Activated CD8-positive, alpha-beta memory T cell treated with anti-CD3 and anti-CD28 coated beads for 1 hour (primary cell): ENCODE measurements around the gene ACTN2.

Experiments
- DNase-seq, 2 donors: peaks; one replicate each; pipeline ENCODE4 v3.0.0-alpha.2; 2020; ENCODE audit warnings: low read depth in 1 of 2; ENCODE audit errors: extremely low read depth in 1 of 2

The ACTN2 gene

DNA sequence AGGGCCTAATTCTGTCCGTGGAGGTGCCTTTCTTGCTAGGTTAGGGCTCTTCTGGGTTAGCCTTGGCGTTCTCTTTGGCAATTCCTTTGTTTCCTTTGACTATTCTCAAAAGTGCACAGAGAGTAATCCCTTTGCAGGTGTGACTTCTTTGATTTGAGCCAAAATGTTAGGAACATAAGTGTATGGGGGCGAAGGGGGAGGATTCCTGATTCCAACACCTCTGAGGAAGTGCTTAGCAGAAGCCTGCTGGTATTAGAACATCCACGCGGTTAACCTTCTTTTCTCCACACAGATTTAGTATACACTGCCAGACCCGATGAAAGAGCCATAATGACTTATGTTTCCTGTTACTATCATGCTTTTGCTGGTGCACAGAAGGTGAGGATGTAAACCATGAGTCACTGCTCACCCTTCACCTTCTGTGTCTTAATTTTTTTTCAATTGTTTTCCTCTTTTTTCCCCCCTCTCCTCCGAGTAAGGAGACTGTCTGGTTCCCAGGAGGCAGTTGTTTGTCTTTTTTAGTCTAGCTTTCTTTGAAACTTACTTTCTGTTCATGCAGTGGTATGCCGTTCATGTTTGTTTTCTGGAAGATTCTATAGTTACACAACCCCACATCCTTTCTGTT lies 48.0 kb downstream of the ACTN2 start:
- DNase-seq, result no peak

DNA sequence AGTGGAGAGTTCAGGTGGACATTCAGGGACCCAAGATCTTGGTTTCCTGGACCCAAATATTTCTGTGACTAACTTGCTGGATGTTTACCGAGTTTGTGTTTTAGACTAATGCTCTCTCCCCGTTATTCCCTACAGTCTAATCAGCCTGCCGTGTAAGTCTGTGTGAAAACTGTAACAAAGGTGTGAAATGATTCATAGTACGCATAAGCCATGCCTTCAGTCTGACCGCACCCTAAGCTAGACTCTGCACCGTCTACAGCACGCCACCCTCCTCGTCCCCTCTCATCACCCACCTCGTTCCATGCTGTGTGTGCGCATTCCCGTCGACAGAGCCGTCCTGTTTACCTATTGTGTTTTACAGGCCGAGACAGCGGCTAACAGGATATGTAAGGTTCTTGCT lies 50.5 kb downstream of the ACTN2 start:
- DNase-seq, result no peak

DNA sequence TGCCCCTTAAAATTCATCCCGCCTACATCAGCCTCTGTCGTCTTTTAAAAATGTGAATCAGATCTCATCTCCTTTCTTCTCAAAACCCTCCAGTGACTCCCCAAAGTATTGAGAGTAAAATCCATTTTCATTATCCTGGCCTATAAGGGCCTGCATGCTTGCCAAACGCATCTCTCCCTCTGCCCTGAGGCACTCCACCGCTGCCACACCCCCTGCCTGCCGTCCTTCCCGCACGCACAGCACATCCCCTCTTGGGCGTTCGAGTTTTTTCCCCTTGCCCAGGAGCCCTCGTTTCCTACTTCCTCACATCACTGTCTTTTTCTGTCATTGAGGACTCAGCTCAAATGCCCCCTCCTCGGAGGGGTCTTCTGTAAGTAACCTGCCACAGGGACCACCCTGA lies 55.5 kb downstream of the ACTN2 start:
- DNase-seq, result no peak

DNA sequence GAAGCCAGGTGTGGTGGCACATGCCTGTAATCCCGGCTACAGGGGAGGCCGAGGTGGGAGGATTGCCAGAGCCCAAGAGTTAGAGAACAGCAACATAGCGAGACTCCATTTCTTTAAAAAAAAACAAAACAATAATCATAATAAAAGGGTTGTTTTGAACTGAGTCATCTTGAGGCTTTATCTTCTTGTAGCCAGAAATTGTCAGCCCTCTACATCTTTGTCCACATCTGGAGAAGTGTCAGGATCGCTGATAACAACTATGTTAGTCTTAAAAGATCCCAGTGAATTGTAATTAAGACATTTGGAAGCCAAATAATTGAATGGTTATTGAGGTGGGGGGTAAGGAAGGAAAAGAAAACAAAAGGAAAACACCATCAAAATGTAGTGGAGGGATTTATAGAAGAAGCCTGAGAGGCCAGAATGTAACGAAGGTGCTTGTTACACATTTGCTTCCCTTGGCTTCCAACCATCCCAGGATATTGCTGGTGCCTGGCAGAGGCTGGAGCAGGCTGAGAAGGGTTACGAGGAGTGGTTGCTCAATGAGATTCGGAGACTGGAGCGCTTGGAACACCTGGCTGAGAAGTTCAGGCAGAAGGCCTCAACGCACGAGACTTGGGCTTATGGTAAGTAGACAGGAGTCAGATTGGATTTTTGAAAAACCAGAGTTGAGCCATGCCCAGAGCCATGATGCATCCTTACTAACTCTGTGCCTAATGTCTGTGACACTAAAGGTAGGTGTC lies 56.3 kb downstream of the ACTN2 start:
- DNase-seq, result no peak

DNA sequence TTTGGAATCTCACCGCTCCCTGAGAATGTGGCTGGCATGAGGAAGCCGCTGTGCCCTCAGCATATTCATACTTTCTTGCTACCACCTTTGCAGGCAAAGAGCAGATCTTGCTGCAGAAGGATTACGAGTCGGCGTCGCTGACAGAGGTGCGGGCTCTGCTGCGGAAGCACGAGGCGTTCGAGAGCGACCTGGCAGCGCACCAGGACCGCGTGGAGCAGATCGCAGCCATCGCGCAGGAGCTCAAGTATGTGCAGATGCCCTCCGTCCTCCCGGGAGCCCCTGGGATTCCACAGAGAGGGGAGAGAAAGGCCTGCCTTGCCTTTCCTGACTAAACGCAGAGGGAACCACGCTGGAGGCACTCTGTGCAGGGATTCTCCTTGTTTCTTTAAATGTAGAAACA lies 58.2 kb downstream of the ACTN2 start:
- no peak for DNase-seq

DNA sequence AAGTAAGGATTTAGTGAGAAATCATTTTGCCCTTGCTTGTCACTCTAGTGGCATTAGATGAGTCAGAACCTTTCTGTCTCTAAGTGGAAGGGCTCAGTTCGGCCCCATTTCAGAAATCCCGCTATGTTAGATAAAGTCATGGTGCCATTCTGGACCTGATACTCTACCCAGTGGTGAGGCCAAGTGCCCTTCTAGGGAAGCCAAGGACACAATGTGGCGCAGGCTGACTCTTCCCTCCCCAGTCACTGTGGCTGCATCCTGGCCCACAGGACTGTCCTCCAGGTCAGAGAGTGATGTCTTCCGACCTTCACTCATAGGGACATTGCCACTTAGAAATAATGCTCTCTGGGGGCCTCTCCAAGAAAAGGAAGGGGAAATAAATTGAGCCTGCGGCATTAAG lies 60.5 kb downstream of the ACTN2 start:
- DNase-seq, result no peak

DNA sequence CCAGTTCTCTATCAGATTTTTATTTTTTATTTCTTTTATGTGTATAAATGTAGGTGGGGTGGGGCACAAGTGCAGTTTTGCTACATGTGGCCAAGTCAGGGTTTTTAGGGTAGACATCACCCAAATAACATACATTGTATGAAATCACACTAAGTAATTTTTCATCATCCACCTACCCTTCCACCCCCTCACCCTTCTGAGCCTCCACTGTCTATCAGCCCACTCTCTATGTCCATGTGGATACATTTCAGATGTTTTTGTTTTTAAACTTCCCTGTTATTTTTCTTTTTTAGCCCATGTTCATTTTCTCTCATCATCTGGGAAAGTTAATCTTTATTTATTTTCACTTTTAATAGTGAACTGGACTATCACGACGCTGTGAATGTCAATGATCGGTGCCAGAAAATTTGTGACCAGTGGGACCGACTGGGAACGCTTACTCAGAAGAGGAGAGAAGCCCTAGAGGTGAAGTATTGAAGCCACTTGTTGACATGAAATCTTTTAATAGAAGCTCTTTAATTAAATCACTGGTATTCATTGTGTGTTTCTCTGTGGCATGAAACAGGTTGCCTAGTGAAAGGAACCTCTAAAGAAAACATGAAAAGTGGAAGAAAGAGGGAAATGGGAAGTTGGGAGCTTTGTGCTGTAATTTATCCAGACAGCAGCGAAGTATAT lies 61.1 kb downstream of the ACTN2 start:
- no peak for DNase-seq

DNA sequence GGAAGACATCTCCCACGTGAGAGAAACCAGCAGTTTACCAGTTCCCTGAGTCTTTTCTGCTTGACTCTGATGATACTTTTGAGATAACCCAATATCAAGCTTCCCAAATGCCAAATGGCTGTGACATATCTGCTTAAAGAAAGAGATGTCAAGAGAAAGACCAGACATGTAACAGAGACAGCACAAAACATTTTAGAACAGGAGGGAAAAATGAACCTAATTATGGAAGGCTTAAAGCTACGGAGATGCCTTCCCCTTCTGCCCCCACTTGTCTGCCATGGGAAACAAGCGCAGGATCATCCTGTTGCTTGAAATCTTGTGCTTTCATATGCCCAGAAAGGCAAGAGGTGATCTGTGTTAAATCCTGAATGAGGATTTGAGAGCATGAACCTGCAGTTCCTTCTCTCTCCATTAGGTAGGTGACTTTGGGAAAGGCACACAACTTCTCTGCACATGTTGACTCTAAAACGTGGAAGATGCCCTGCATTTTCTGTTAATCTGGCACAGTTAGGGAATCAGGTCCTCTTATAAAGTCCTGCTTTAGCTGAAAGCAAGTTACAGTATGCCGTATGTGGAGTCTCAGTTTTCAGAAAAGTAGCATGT lies 62.1 kb downstream of the ACTN2 start:
- DNase-seq, result no peak

DNA sequence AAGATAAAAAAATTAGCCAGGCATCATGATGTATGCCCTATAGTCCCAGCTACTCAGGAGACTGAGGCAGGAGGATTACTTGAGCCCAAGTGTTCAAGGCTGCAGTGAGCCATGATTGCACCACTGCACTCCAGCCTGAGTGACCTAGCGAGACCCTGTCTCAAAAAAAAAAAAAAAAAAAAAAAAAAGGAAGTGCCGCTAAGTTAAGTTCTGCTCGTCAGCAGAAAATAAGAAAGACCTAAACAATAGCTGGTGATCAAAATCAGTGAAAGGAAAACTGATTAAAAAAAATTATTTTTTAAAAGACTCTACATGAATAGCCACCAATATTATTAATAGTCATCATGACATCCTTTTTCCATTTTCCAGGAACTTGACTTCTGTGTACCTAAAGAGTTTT lies 64.6 kb downstream of the ACTN2 start:
- no peak for DNase-seq

DNA sequence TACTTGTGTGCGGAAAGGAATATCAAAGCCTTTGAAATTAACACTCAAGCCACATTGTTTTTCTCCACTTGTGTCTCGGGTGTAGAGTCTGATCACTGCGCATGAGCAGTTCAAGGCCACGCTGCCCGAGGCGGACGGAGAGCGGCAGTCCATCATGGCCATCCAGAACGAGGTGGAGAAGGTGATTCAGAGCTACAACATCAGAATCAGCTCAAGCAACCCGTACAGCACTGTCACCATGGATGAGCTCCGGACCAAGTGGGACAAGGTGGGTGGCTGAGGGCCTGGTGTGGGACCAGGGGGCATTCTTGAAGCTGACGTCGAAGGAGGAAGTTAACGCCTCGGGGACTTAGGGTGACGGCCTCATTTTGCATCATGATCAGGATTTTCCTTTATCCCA lies 65.1 kb downstream of the ACTN2 start:
- no peak for DNase-seq

DNA sequence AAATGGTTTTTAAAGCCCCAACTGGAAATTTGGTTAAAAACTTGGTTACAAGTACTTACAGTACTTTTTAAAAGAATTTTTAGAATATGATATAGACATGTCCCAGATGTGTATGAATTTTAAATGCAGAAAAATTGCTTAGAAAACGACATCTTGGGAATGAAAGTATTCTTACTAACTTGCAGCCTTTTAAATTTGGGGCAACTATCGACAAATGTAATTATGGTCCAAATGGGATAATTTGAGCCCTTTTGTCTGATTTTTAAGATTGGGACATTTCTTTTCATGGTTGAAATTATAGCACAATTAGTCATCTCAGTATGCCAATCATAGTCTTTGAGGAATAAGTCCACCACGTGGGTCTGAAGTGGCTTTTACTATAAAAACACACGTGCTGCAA lies 65.6 kb downstream of the ACTN2 start:
- no peak for DNase-seq

DNA sequence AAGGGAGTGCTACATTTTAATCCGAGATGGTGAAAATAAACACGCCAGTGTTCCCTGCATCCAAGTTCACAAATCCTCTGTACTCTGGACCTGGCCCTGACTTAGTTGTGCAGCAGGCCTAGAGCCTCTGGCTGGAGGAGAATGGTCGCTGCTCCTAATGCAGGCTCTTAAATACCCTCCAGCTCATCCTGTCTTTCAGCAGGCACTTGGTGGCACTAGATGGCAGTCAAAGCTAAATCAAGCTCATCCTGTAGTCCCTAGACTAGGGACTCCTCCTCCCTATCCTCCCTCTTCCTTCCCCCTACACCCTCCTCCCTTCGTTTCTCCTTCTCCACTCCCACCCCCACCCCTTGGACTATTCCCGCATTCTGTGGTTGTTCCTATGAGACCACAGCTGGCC lies 67.2 kb downstream of the ACTN2 start:
- no peak for DNase-seq

DNA sequence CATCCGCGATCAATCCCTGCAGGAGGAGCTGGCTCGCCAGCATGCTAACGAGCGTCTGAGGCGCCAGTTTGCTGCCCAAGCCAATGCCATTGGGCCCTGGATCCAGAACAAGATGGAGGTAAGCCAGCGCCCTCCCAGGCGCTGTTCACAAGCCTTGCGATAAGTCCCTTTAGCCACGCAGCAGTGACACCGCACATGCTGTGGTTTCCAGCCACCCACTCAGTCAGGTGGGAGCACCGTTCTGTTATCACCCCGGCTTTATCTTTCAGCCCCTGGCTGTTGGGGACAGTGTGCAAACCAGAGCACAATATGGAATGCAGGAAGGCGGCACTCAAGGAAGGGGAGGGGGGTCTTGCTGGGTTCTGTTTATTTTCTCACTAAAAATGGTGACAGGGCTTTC lies 67.7 kb downstream of the ACTN2 start:
- DNase-seq, result no peak

DNA sequence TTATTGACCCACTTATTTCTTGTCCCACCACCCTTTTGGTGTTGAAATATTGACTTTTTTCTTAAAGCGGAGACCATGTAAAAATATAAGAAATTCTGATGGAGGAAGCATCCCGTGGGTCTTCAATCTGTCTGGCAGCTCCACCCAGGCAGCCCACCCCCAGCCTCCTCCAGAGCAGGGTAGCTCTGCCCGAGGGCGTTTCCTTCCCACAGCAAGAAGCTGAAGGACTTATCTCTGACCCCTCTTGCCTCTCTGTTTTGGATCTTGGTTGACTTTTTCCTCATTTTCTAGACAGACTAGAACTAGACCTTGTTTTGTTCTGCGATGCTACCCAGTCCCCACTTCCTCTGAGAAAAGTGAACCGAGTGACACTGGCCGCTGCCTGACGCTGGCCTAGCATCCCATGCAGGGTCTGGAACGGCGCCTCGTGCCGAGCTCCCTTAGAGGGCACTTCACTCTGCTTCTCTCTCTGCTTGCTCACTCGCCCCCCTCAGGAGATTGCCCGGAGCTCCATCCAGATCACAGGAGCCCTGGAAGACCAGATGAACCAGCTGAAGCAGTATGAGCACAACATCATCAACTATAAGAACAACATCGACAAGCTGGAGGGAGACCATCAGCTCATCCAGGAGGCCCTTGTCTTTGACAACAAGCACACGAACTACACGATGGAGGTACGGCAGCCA lies 68.4 kb downstream of the ACTN2 start:
- no peak for DNase-seq

DNA sequence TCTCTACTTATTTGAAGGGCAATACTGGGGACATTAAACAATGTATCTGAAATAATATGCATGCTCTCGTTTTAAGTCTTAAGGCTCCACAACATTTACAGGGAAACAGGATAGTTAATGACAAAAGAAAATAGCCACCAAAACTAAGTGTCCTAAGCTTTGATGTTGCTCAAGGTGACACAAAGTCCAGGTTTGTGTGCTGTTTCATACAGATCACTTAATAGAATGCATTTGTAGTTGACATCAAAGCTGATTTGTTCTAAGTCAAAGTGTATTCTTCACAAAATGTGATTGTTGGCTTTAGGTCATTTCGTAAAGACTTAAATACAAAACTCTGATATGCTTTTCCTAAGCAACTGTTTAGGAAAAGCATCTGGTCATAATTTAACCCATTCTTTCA lies 71.3 kb downstream of the ACTN2 start:
- no peak for DNase-seq

DNA sequence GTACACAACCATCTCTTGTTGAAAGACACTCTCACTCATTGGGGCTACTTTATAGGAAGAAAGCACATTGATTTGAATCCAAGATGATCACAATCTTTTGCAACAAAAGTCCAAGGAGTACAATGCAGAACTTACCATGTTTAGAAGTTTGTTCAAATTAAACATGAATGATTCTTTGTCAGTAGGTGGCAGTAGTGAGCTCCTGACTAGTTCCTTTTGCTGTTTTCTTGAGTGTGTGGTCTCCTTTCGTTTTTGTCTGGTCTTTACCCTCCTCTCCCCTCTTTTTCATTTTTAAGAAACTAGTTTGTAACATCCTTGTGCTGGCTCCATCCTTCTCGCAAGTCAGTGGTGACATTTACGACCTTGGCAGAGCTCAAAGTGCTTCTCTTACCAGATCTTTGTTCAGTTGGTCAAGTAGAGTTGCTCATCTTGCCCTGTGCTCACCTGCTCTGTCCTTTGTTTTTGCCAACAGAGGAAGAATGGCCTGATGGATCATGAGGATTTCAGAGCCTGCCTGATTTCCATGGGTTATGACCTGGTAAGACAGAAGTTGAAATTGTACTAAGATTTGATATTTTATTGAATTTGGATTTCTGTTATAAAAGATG lies 73.1 kb downstream of the ACTN2 start:
- DNase-seq, result no peak

DNA sequence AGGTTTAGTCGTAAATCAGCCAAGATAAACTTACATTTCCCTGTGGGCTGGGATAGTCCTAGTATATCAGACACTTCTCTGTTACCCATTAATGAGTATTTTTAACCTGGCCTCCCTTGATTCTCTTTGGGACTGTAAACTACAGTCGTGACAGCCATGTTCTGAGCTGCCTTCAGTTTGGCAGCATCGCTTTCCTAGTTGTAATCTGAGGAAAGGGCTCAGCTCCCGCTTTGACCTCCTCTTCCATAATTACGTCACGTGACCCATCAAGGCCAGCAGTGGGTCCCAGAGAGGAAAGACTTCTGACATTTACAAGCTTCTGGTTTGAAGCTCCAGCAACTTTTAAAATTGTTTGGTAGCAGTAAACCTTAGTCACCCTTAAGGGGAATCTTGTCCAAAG lies 74.2 kb downstream of the ACTN2 start:
- DNase-seq, result no peak

DNA sequence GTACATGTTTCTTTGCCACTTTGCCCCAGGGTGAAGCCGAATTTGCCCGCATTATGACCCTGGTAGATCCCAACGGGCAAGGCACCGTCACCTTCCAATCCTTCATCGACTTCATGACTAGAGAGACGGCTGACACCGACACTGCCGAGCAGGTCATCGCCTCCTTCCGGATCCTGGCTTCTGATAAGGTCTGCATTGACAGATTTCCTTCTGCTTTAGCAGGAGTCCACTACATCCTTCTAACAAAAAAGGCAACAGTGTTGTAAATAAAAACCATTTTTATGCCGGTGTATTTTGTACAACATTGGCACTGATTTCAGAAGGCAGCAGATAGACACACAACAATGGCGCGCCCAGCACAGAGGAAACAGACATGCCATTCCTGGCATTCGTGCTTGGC lies 74.7 kb downstream of the ACTN2 start:
- no peak for DNase-seq

DNA sequence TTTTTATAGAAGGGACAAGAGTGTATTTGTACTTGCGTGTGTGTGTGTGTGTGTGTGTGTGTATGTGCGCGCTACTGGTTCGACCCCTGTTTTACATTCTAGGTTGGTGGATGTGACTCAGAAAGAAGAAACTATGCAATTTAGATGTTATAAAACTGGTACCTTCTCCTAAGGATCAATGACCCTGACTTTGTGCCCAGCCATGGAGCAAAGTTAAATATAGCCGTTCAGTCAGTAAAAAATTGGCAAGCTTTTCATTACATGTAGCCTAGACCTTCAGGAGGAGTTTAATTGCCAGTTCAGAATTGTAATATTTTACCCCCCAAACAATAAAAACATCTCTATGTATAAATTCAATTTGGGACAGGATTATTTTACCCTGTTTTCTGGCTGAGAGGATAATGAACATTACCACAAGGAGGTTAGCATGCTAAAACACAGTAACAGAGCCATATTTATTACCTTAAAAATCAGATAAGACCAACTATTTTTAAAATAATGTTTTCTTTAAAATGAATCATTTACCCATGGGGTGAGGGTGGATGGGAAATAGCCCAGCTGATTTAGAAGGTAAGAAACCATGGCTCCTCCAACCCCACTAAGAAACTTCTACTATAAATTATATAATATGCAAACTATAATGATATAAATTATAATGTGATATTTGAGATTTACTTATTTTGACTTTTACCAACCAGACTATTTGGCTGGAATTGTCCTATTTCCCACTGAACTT lies 75.3 kb downstream of the ACTN2 start:
- no peak for DNase-seq

DNA sequence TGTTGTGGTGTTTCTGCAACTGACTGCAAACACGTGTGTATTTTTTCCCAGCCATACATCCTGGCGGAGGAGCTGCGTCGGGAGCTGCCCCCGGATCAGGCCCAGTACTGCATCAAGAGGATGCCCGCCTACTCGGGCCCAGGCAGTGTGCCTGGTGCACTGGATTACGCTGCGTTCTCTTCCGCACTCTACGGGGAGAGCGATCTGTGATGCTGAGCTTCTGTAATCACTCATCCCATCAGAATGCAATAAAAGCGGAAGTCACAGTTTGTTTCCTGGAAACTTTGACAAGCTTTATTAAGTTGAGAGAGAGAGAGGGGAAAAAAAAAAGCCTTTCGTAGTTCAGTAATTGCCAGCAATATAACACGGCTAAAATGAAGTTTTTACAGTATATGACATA lies 76.1 kb downstream of the ACTN2 start:
- no peak for DNase-seq
